GM18520 (cell line): ENCODE results near the gene CBR3.

Experiments used
- ATAC-seq: cut with Tn5 transposase; IDR thresholded peaks from one replicate; pipeline ENCODE4 v1.9.1; 2021; ENCODE audit not compliant: unreplicated experiment

Gene CBR3

DNA sequence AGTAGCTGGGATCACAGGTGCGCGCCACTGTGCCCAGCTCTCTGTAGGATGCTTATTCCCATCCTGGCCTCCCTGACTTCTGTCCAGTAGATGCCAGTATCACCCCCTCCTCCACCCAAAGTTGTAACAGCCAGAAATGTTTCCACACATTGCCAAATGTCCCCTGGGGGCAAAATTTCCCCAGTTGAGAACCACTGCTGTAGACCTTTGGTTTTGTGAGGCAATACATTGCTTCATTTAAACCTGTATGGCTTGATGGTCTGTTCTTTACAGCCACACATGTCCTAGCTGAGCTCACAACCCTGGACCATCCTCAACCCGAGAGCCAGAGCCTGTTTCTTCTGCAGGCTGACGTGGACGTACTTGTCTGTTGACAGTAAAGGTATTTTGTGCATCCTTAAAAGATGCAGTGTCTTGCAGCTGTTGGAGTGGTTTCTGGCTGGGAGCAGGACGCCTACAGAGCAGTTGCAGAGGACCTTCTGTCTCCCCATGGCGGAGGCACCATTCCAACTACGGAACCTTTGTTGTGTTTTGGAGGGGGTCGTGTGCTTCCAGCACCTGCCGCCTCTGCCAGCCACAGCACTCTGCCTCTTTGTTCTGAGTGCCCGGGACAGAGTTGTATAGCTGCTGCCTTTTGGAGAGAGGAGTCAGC, 48.4 kb downstream of the CBR3 start:
- no peak for ATAC-seq

DNA sequence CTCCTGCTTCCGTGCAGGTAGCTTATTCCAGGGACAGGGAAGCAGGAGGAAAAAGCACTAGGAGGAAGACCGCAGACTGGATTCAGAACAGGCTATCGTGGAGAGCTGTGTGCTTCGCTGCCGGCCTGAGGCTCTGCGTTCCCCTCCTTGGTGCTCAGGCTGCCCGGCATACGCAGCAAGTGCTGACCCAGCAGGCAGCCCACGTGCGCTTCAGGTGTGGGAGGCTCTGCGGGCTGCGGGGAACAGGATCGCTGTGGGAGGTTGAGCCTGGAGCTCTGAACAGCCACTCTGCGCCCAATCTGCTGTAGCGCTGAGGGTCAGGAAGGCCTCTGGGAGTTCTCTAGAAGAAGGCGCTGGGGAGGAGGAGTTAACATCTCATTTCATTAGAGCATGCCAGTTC, 49.7 kb downstream of the CBR3 start:
- ATAC-seq: no peak

DNA sequence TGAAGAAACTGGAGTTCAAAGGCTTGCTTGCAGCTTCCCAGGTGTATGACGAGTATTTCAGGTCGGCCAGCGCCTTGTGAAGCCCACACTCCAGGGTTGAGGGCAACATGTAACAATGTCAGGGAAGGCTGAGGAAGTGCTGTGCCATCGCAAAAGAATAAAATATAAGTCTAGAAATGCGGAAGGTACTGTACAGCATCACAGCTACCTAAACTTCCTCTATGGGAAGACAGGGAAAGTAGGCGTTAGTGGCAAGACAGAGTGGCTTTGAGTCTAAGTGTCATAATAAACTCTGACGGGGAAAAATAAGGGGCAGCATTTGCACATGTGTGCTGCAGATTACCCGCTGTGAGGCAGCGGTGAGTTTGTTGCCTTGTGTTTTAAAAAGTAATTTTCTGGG, 50.6 kb downstream of the CBR3 start:
- ATAC-seq: no peak

DNA sequence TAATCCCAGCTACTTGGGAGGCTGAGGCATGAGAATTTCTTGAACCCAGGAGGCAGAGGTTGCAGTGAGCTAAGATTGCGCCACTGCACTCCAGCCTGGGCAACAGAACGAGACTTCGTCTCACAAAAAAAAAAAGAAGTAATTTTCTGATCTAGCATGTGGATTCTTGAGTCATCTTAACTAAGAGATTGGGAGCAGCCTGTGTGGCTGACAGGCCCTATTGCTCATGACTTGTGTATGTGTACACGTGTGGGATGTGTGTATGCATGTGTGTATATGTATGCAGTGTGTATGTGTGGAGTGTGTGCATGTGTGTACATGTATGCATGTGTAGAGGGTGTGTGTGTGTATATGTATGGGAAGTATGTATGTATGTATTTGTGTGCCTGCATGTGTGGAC, 51.2 kb downstream of the CBR3 start:
- ATAC-seq: no peak

DNA sequence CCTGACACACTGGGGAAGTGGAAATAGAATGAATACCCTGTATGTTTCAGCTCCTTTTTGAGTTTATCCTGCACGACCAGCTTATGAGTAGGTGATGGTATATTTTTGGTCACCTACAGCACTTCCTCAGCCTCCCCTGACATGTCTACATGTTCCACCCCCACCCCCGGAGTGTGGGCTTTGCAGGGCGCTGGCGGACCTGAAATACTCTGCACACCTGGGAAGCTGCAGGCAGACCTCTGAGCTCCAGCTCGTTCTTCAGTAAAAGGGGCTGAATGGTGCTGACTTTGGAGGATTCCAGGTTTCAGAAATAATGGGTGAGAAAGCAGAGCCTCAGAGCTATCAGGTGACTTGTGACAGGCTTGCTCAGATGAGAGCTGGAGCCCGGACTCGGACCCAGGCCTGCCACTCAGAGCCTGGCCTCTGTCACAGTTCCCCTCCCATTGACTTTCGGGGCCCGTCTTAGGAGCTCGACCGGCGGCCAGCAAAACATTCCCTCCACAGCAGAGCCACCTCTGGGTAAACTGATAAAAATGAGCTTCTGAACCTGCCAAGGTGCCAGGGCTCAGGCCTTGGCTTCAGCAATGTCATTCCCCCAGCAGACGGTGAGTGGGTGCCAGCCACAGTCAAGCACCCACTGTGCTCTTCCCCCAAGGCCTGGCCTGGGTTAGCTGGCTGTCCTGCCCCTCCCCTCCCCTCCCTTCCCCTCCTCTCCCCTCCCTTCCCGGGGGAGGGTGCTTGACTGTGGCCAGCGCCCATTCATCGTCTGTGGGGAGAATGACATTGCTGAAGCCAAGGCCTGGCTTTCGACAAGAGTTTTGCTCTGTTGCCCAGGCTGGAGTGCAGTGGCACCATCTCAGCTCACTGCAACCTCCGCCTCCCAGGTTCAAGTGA, 51.9 kb downstream of the CBR3 start:
- no peak for ATAC-seq

DNA sequence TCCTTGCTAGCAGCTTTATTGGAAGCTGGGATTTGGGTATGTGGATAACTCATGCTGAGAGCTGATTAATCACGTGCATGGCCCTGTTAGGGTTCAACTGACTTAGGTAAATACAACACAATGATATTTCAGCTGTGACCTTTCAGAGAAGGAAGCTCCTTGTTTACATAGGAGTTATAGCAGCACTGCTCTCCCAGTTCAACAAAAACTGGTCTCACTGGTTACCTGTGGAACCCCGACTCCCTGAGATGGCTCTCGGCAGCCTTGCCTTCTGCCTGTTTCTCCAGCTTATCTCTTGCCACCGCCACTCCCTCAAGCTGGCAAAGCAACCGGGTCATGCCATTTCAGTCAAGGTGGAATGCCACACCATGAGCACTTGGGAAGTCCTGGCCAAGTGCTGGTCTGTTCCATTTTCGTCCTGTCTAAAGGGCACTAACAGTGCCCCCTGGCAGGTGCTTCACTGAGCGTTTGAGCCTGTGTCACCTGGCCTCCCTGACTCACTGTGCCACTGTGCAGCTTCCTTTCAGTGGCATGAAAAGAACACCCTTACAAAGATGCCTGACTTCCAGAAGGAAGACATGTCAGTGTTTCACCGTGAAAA, 53.3 kb downstream of the CBR3 start:
- ATAC-seq: no peak

DNA sequence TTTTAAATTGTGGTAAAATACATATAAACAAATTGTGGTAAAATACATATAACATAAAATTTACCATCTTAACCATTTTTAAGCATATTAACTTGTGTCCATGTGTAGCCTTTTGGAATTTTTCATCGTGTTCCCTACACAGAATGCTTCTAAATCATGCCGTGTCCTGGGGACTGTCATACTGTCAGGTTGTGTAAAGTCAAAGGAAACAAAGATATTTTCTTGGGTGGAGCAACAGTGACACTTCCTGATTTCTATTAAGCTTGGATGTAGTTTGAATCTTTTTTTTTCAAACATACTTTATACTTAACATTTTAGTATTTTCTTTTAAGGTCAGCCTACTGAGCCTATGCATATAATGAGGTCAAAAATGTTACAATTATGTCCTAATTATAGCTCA, 54.1 kb downstream of the CBR3 start:
- ATAC-seq: no peak

DNA sequence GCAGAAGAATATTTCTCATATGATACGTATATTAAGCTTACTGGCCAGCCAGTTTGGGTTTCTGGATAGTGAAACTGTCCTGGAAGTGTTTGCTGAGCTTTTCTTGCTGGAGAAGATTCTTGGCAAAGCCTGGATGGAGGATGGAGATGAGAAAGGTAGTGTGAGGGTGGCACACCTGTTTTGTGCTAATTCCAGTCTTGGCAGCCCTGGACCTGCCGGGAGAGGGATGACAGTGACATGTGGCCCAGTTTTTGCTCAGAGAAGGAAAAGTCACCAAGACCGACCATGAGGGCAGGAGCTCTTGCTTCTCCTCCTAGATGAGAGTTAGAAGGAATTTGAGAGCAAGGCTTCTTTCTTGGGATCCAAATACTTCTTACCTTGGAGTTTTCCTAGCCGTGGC, 55.9 kb downstream of the CBR3 start:
- ATAC-seq: no peak

DNA sequence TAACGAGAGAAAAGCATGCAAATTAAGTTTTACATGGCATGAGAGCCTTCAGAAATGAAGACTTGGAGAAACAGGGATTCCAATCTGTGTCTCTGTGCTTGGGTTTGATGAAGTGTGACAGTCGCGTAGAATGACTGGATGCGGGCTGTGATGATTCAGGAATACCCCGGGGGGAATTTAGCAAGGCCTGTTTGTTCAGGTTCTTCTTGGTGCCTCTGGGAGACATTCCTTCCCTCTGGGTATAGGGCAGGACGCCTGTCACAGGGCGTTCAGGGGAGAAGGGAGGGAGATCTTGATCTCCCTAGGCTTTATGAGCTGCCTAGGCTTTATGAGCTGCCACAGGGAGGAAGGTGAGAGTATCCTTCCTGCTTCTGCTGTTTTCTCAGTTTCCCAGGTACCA, 58.3 kb downstream of the CBR3 start:
- no peak for ATAC-seq

DNA sequence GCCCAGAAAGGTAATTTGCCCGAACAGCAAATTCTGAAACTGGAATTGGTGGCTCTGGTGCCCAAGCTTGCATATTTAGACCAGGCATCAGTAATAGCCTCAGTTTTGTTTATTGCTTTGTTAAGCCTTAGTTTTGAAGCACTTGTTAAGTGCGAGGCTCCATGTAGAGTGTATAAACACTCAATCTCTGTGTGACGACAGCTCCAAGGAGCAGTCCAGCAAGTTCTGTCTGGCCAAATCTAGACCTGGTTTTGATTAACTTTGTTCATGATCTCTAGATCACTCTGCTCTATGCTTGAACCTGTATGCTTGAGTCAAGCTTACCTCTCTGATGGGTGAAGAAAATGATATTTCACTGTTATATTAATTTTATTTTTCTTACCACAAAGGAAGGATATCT, 59.1 kb downstream of the CBR3 start:
- no peak for ATAC-seq

DNA sequence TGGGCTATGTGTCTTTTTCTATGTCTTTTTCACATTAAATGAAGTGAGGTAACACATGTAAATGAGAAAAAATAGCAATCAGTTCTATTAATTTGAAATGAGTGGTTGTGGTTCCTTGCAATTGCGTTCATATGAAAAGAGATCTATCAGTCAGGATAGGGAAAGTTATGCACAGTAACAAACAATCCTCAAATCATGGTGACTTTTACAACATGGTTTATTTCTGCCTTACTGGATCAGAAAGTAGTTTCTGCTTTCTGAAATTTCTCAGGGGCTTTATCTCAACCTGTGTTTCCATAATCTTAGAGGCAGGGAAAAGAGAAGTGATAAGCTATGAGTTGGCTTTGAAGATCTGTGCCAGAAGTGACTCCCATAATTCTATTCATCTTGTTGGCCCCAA, 60.7 kb downstream of the CBR3 start:
- no peak for ATAC-seq
